Naive B cell (primary cell): Measurements from ENCODE around the gene LRRC75A. TPM values are rescaled to one million over a fixed set of nuclear protein-coding genes. Genes with fewer than 3 reads are reported as not detected.

Experiments
- ATAC-seq, 2 donors: fragments of 150-1000 bp; cut with Tn5 transposase; 2 replicates each; pipeline ENCODE4 v1.10.0; 2021; ENCODE audit warnings: low read depth in 2 of 2, mild to moderate bottlenecking in 2 of 2, moderate library complexity in 2 of 2
- DNase-seq: peaks from one replicate; pipeline ENCODE4 v3.0.0; 2022
- H3K27ac Mint-ChIP-seq, 6 donors: one replicate each; pipeline ENCODE4 v1.8.0; 2020 to 2022; ENCODE audit warnings: mild to moderate bottlenecking in 6 of 6, mixed read lengths in 6 of 6, moderate library complexity in 5 of 6, inconsistent platforms in 2 of 6
- H3K27me3 Mint-ChIP-seq, 3 donors: one replicate each; pipeline ENCODE4 v1.8.0; 2021 to 2022; ENCODE audit warnings: mixed read lengths in 3 of 3, mild to moderate bottlenecking in 1 of 3
- H3K36me3 Mint-ChIP-seq, 2 donors: one replicate each; pipeline ENCODE4 v1.8.0; 2020 to 2022; ENCODE audit warnings: mixed read lengths in 2 of 2, inconsistent platforms in 1 of 2, mild to moderate bottlenecking in 1 of 2
- H3K4me1 Mint-ChIP-seq, 3 donors: one replicate each; pipeline ENCODE4 v1.8.0; 2020 to 2022; ENCODE audit warnings: mixed read lengths in 3 of 3, inconsistent platforms in 1 of 3, mild to moderate bottlenecking in 1 of 3, moderate library complexity in 1 of 3
- H3K4me3 Mint-ChIP-seq, 8 donors: one replicate each; pipeline ENCODE4 v1.8.0; 2020 to 2022; ENCODE audit warnings: mild to moderate bottlenecking in 8 of 8, mixed read lengths in 8 of 8, moderate library complexity in 8 of 8, inconsistent platforms in 2 of 8
- H3K9me3 Mint-ChIP-seq, 7 donors: one replicate each; pipeline ENCODE4 v1.8.0; 2020 to 2022; ENCODE audit warnings: mixed read lengths in 7 of 7, mild to moderate bottlenecking in 5 of 7, inconsistent platforms in 2 of 7, moderate library complexity in 1 of 7
- polyA plus RNA-seq, 6 donors: library from polyadenylated mRNA; unstranded; fragments of 300-500 nt; fragmentation: Illumina TruSeq; gene quantifications; one replicate each; pipeline ENCODE4 v1.2.3, GENCODE V29; 2021; ENCODE audit warnings: low read depth in 6 of 6

The LRRC75A gene
- polyA plus RNA-seq, 6 donors from 2014 or later: 0.21 to 1.9 (median 1.1) TPM

GRCh38 chr17:16438557-16439302 lies 53.3 kb downstream of the LRRC75A start:
- H3K27me3 Mint-ChIP-seq: no peaks in the 10 kb centered on the region
- peak; percentile 77 to 80 for ATAC-seq
- H3K27ac Mint-ChIP-seq: peak overlapping the region; percentile 97 to 100 (median 98)
- no peaks in the 10 kb centered on the region for H3K9me3 Mint-ChIP-seq
- H3K4me3 Mint-ChIP-seq: peak overlapping the region; percentile 98 to 100 (median 99)
- DNase-seq: peak; percentile 94
- peaks cover 46 to 61% (median 61%) of the 10 kb centered on the region in 3 donors for H3K4me1 Mint-ChIP-seq
- no peaks in the 10 kb centered on the region for H3K36me3 Mint-ChIP-seq

GRCh38 chr17:16438173-16438556 lies 53.8 kb downstream of the LRRC75A start:
- Mint-ChIP-seq H3K9me3 (no peaks in the 10 kb centered on the region), H3K4me1 (peaks cover 44 to 60% (median 60%) of the 10 kb centered on the region in 3 donors), H3K27me3 (no peaks in the 10 kb centered on the region), H3K36me3 (no peaks in the 10 kb centered on the region), H3K4me3 (peak overlapping the region; percentile 98 to 100 (median 99)), H3K27ac (peak overlapping the region in 5 of 6 donors; percentile 88 to 100 (median 98))
- ATAC-seq: no peak
- DNase-seq: no peak

- Mint-ChIP-seq H3K36me3 (no peaks in the 10 kb centered on the region), H3K27ac (peak overlapping the region in 5 of 6 donors; percentile 54 to 99 (median 83)), H3K9me3 (no peaks in the 10 kb centered on the region), H3K4me1 (peaks cover 36 to 50% (median 49%) of the 10 kb centered on the region in 3 donors), H3K4me3 (peak overlapping the region in 3 of 8 donors; percentile 41 to 66 (median 59)), H3K27me3 (no peaks in the 10 kb centered on the region)
- no peak for ATAC-seq
- DNase-seq: no peak
These were observed 54.9 kb downstream of the LRRC75A start for GRCh38 chr17:16437083-16437482.

- ATAC-seq (no peak), DNase-seq (no peak)
- H3K27me3 Mint-ChIP-seq: no peaks in the 10 kb centered on the region
- H3K9me3 Mint-ChIP-seq: no peaks in the 10 kb centered on the region
- peak overlapping the region in 3 of 6 donors; percentile 70 to 92 (median 89) for H3K27ac Mint-ChIP-seq
- peaks cover 34 to 46% (median 41%) of the 10 kb centered on the region in 3 donors for H3K4me1 Mint-ChIP-seq
- peak overlapping the region in 1 of 8 donors; percentile 39 for H3K4me3 Mint-ChIP-seq
- H3K36me3 Mint-ChIP-seq: no peaks in the 10 kb centered on the region
These were observed 55.8 kb downstream of the LRRC75A start for GRCh38 chr17:16435925-16436886.

- Mint-ChIP-seq H3K9me3 (no peaks in the 10 kb centered on the region), H3K27ac (peak overlapping the region in 3 of 6 donors; percentile 38 to 89 (median 70)), H3K4me3 (no peak overlapping the region), H3K36me3 (peaks cover 0 to 5% of the 10 kb centered on the region in 2 donors), H3K27me3 (no peaks in the 10 kb centered on the region), H3K4me1 (peaks cover 27 to 32% (median 30%) of the 10 kb centered on the region in 3 donors)
- ATAC-seq (no peak), DNase-seq (no peak)
These were observed 57.3 kb downstream of the LRRC75A start for GRCh38 chr17:16434662-16435061.

- ATAC-seq (no peak), DNase-seq (no peak)
- Mint-ChIP-seq H3K36me3 (peaks cover 5 to 12% of the 10 kb centered on the region in 2 donors), H3K4me3 (no peak overlapping the region), H3K9me3 (no peaks in the 10 kb centered on the region), H3K27me3 (no peaks in the 10 kb centered on the region), H3K27ac (peak overlapping the region in 1 of 6 donors; percentile 53), H3K4me1 (peaks cover 18 to 24% (median 19%) of the 10 kb centered on the region in 3 donors)
These were observed 58.5 kb downstream of the LRRC75A start for GRCh38 chr17:16433514-16433913.

- Mint-ChIP-seq H3K9me3 (no peaks in the 10 kb centered on the region), H3K27ac (no peak overlapping the region), H3K27me3 (no peaks in the 10 kb centered on the region), H3K4me1 (peaks cover 8 to 14% (median 12%) of the 10 kb centered on the region in 3 donors), H3K4me3 (no peak overlapping the region), H3K36me3 (peaks cover 5 to 12% of the 10 kb centered on the region in 2 donors)
- DNase-seq (no peak), ATAC-seq (no peak)
These were observed 60.0 kb downstream of the LRRC75A start for GRCh38 chr17:16432017-16432416.

GRCh38 chr17:16430650-16431049 lies 61.3 kb downstream of the LRRC75A start:
- Mint-ChIP-seq H3K27me3 (no peaks in the 10 kb centered on the region), H3K36me3 (peaks cover 5 to 12% of the 10 kb centered on the region in 2 donors), H3K4me3 (no peak overlapping the region), H3K27ac (no peak overlapping the region), H3K4me1 (peaks cover 3 to 7% (median 5%) of the 10 kb centered on the region in 3 donors), H3K9me3 (no peaks in the 10 kb centered on the region)
- ATAC-seq (no peak), DNase-seq (no peak)

GRCh38 chr17:16429083-16429482 lies 62.9 kb downstream of the LRRC75A start:
- Mint-ChIP-seq H3K27me3 (no peaks in the 10 kb centered on the region), H3K27ac (peak overlapping the region in 2 of 6 donors; percentile 8 to 47), H3K9me3 (no peaks in the 10 kb centered on the region), H3K4me1 (peaks cover 0 to 3% (median 0%) of the 10 kb centered on the region in 3 donors), H3K4me3 (no peak overlapping the region), H3K36me3 (peaks cover 5 to 12% of the 10 kb centered on the region in 2 donors)
- DNase-seq: no peak
- ATAC-seq: no peak

- DNase-seq (no peak), ATAC-seq (peak; percentile 48 to 51)
- H3K36me3 Mint-ChIP-seq: peaks cover 5 to 12% of the 10 kb centered on the region in 2 donors
- H3K4me1 Mint-ChIP-seq: peaks cover 0 to 3% (median 0%) of the 10 kb centered on the region in 3 donors
- no peak overlapping the region for H3K4me3 Mint-ChIP-seq
- no peaks in the 10 kb centered on the region for H3K9me3 Mint-ChIP-seq
- no peaks in the 10 kb centered on the region for H3K27me3 Mint-ChIP-seq
- H3K27ac Mint-ChIP-seq: peak overlapping the region in 2 of 6 donors; percentile 21 to 37
These were observed 63.7 kb downstream of the LRRC75A start for GRCh38 chr17:16428098-16428882.

- ATAC-seq (no peak), DNase-seq (no peak)
- H3K27ac Mint-ChIP-seq: no peak overlapping the region
- H3K27me3 Mint-ChIP-seq: no peaks in the 10 kb centered on the region
- H3K9me3 Mint-ChIP-seq: no peaks in the 10 kb centered on the region
- no peak overlapping the region for H3K4me3 Mint-ChIP-seq
- peaks cover 5 to 12% of the 10 kb centered on the region in 2 donors for H3K36me3 Mint-ChIP-seq
- peaks cover 0 to 3% (median 0%) of the 10 kb centered on the region in 3 donors for H3K4me1 Mint-ChIP-seq
These were observed 65.0 kb downstream of the LRRC75A start for GRCh38 chr17:16427020-16427419.

GRCh38 chr17:16425698-16426659 lies 66.0 kb downstream of the LRRC75A start:
- H3K4me1 Mint-ChIP-seq: peaks cover 0 to 3% (median under 1%) of the 10 kb centered on the region in 3 donors
- H3K9me3 Mint-ChIP-seq: no peaks in the 10 kb centered on the region
- H3K4me3 Mint-ChIP-seq: no peak overlapping the region
- peaks cover 5 to 12% of the 10 kb centered on the region in 2 donors for H3K36me3 Mint-ChIP-seq
- no peaks in the 10 kb centered on the region for H3K27me3 Mint-ChIP-seq
- ATAC-seq (no peak), DNase-seq (no peak)
- peak overlapping the region in 1 of 6 donors; percentile 44 for H3K27ac Mint-ChIP-seq
